Fibroblast of lung (primary cell): ENCODE measurements around the gene HLF. TPM values are rescaled to one million over a fixed set of nuclear protein-coding genes. Genes with fewer than 3 reads are reported as not detected.
A peak's percentile ranks its signal among the peaks of the same experiment; 100 is the strongest.

Source experiments
- DNase-seq, 2 donors: peaks; one replicate each; pipeline versions ENCODE4 v3.0.0 to v3.0.0-alpha.2; 2010; ENCODE audit warnings: low read depth in 2 of 2
- H2AFZ ChIP-seq: 2 replicates; pipeline ENCODE4 v1.5.1; 2012; ENCODE audit warnings: low read length, control low read depth, inconsistent platforms
- H3K27ac ChIP-seq: 2 replicates; pipeline ENCODE4 v1.5.1; 2011; ENCODE audit warnings: low read length, control low read depth; ENCODE audit not compliant: insufficient read depth
- H3K27me3 ChIP-seq: 2 replicates; pipeline ENCODE4 v1.5.1; 2011; ENCODE audit warnings: mild to moderate bottlenecking, low read length; ENCODE audit not compliant: control insufficient read depth, insufficient read depth
- H3K36me3 ChIP-seq: 2 replicates; pipeline ENCODE4 v1.5.1; 2011; ENCODE audit warnings: low read length; ENCODE audit not compliant: control insufficient read depth, insufficient read depth
- H3K4me1 ChIP-seq: 2 replicates; pipeline ENCODE4 v1.5.1; 2011; ENCODE audit warnings: low read length; ENCODE audit not compliant: control insufficient read depth, insufficient read depth; ENCODE audit errors: extremely low read depth
- H3K4me2 ChIP-seq: 2 replicates; pipeline ENCODE4 v1.5.1; 2011; ENCODE audit warnings: low read length, control low read depth; ENCODE audit not compliant: insufficient read depth; ENCODE audit errors: extremely low read depth
- H3K4me3 ChIP-seq, 4 experiments: fragments of 200-600 bp in 1 of 4; sonication (generic) in 1 of 4; replicated peaks in 1 of 4; 2 replicates each; pipeline ENCODE4 v1.5.1; 2011 to 2016; ENCODE audit warnings: low read length in 4 of 4, low read depth in 3 of 4, mild to moderate bottlenecking in 3 of 4, control low read depth in 2 of 4, inconsistent platforms in 1 of 4, mixed read lengths in 1 of 4; ENCODE audit not compliant: insufficient read depth in 1 of 4; ENCODE audit errors: control extremely low read depth in 1 of 4
- H3K79me2 ChIP-seq: 2 replicates; pipeline ENCODE4 v1.5.1; 2012; ENCODE audit warnings: mild to moderate bottlenecking, low read length, inconsistent platforms; ENCODE audit not compliant: control insufficient read depth, insufficient read depth
- H3K9ac ChIP-seq: 2 replicates; pipeline ENCODE4 v1.5.1; 2011; ENCODE audit warnings: mild to moderate bottlenecking, low read length, control low read depth; ENCODE audit not compliant: insufficient read depth
- H3K9me3 ChIP-seq: 2 replicates; pipeline ENCODE4 v1.5.1; 2012; ENCODE audit warnings: low read depth, low read length; ENCODE audit not compliant: control insufficient read depth, insufficient read depth
- H4K20me1 ChIP-seq: 2 replicates; pipeline ENCODE4 v1.5.1; 2011; ENCODE audit warnings: low read length; ENCODE audit not compliant: control insufficient read depth, insufficient read depth; ENCODE audit errors: extremely low read depth
- CTCF ChIP-seq, 2 donors: IDR thresholded peaks in 1 of 2; conservative IDR thresholded peaks in 1 of 2; 1 replicate in 1 of 2; 2 replicates in 1 of 2; pipeline ENCODE4 v1.5.1; 2011 to 2012; ENCODE audit warnings: low read length in 2 of 2, control low read depth in 1 of 2, inconsistent platforms in 1 of 2, low read depth in 1 of 2, mild to moderate bottlenecking in 1 of 2
- EZH2 ChIP-seq: IDR thresholded peaks from 2 replicates; pipeline ENCODE4 v1.5.1; 2012; ENCODE audit warnings: low read length, control low read depth, mild to moderate bottlenecking; ENCODE audit errors: missing control alignments
- polyA plus RNA-seq, 2 donors: library from polyadenylated mRNA; depleted of rRNA in 1 of 2; stranded (reverse) in 1 of 2; unstranded in 1 of 2; fragments of >200 nt; gene quantifications; 2 replicates each; pipeline ENCODE4 v1.2.1, GENCODE V29; 2011 to 2012; ENCODE audit warnings: missing spikeins in 1 of 2
- total RNA-seq: library from RNA; depleted of rRNA; stranded (reverse); fragments of >200 nt; gene quantifications from 2 replicates; pipeline ENCODE4 v1.2.1, GENCODE V29; 2014

HLF gene
- total and polyA plus RNA-seq, 2 donors (not counting 1 experiment from before 2014, with no cell fraction given), result 0.17 to 0.69 TPM

GRCh38 chr17:55286681-55287589 is 22.2 kb downstream of the HLF start:
- TF ChIP-seq CTCF (conservative IDR thresholded peaks at IDR 0.05 in 1 of 2, IDR thresholded peaks at IDR 0.05 in 1 of 2; ENCODE audit: low read depth in 1 of 2, low read length in 2 of 2), result no peak
- no peak for TF ChIP-seq EZH2
- Histone ChIP-seq H3K36me3 (no peaks in the 10 kb centered on the region), H3K4me1 (peaks cover 31% of the 10 kb centered on the region), H3K27me3 (no peaks in the 10 kb centered on the region), H3K9me3 (no peaks in the 10 kb centered on the region), H3K4me3 (no peak overlapping the region), H3K27ac (no peak overlapping the region), H3K9ac (no peak overlapping the region), H3K4me2 (peak overlapping the region; percentile 48), H3K79me2 (no peaks in the 10 kb centered on the region), H2AFZ (no peak overlapping the region), H4K20me1 (no peaks in the 10 kb centered on the region)
- peak; percentile 25 to 67 for DNase-seq

GRCh38 chr17:55288356-55289105 is 23.8 kb downstream of the HLF start:
- H3K4me2 ChIP-seq, result no peak overlapping the region
- no peak overlapping the region for H3K9ac ChIP-seq
- no peaks in the 10 kb centered on the region for H3K36me3 ChIP-seq
- H3K9me3 ChIP-seq, result no peaks in the 10 kb centered on the region
- no peaks in the 10 kb centered on the region for H3K27me3 ChIP-seq
- no peak for DNase-seq
- peaks cover 27% of the 10 kb centered on the region for H3K4me1 ChIP-seq
- no peak overlapping the region for H3K4me3 ChIP-seq
- no peaks in the 10 kb centered on the region for H3K79me2 ChIP-seq
- no peaks in the 10 kb centered on the region for H4K20me1 ChIP-seq
- no peak overlapping the region for H3K27ac ChIP-seq
- no peak overlapping the region for H2AFZ ChIP-seq
- TF ChIP-seq EZH2 (no peak), CTCF (conservative IDR thresholded peaks at IDR 0.05 in 1 of 2, IDR thresholded peaks at IDR 0.05 in 1 of 2; ENCODE audit: low read depth in 1 of 2, low read length in 2 of 2) (no peak)

- Histone ChIP-seq H3K9me3 (no peaks in the 10 kb centered on the region), H3K4me3 (no peak overlapping the region), H3K4me1 (peaks cover 27% of the 10 kb centered on the region), H3K27me3 (no peaks in the 10 kb centered on the region), H3K36me3 (no peaks in the 10 kb centered on the region), H3K79me2 (no peaks in the 10 kb centered on the region), H4K20me1 (no peaks in the 10 kb centered on the region), H3K9ac (no peak overlapping the region), H3K27ac (no peak overlapping the region), H2AFZ (no peak overlapping the region), H3K4me2 (no peak overlapping the region)
- DNase-seq, result no peak
- TF ChIP-seq CTCF (conservative IDR thresholded peaks at IDR 0.05 in 1 of 2, IDR thresholded peaks at IDR 0.05 in 1 of 2; ENCODE audit: low read depth in 1 of 2, low read length in 2 of 2) (no peak), EZH2 (no peak)
Measured at GRCh38 chr17:55289106-55289446, 24.3 kb downstream of the HLF start.
